NCI-H226 (cell line): Measurements from ENCODE around the gene MDGA2.
"Not testable (repeated sequence)": the region's sequence is repeated elsewhere in the genome, so short reads cannot be mapped to it uniquely, and the experiment has no call there.

Source experiments
- DNase-seq: peaks from one replicate; pipeline ENCODE4 v3.0.0-alpha.2; 2015

MDGA2 gene

DNA sequence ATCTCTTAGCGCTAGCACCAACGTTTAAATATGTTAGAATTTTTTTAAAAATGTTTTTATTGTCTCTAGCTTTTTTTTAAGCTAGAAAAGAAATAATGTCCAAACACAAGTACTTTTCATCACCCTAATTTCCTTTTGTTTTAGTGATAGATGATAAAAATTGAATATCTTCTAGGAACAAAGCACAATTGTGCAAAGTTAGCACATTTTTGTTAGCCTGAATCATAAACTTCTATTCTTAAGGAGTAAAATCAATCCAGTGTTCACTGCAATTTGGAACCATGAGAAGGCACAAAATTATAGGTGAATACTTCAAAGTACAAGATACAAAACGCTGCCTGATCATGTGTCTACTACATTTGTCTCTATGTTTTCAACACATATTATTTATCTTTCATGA, 615.4 kb downstream of the MDGA2 start:
- no peak for DNase-seq

DNA sequence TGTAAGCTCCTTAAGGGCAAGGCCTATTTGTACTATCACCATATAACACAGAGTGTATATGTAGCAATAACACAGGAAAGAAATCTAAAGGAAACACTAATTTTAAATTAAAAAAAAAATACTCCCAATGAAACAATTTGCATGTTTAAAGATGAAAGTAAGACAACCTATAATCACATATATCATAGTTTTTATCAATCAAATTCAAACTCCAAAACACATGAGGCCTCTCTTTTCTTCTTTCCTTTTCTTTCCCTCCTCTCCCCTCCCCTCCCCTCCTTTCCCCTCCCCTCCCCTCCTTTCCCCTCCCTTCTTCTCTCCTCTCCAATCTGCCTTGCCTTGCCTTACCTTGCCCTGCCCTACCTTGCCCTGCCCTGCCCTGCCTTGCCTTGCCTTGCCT, 618.0 kb downstream of the MDGA2 start:
- DNase-seq: no peak

DNA sequence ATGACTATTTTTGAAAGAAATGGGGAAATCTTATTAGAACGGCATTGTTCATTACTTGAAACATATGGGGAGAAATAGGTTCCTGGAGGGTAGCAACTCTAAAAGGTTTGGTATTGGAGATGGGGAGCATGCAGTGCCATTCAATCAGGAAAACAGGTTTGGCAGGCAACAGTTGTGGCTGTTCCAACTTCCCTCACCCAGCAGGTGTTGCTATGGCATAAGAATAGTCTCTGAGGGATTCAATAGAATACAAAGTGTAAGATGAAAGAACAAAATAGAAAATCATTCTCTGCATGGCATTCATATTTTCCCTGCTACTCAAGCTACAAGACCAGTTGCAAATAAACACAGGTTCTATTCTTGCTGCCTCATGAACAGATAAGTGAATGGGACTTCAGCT, 630.6 kb downstream of the MDGA2 start:
- peak; percentile 15 for DNase-seq

DNA sequence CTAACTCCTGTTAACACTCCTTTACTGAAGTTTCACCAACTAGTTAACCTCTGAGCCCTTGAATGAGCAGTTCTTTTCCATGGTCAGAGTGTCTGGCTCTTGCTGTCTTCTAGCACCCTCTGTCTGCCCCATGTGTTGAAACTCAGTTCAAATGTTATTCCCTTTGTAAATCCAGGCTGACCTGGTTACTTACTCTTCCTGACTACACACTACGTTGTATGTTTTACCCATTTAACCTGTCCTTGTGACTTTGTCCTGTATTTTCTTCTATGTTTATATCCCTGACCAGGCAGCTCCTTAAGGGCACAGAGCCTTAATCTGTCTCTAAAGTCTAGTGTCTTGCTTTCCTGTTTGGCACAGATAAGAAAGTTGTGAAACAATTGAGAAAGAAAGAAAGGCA, 634.9 kb downstream of the MDGA2 start:
- DNase-seq: peak; percentile 14

DNA sequence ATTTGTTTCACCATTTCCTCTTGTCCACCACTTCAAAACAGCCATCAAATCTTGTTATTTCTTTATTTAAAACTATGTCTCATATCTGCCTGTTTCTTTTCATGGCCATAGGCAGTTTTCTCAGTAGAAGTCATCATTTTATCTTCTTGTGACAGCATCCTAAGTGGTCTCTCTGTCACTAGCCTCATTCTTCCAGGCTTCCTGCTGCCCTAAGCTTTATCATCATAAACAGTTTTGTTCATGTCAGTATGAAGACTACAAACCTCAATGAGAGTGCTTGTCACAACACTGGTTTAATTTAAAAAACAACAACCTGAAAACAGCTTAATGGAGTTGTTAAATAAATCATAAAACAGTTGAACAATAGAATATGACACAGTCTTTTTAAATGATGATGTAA, 636.1 kb downstream of the MDGA2 start:
- no peak for DNase-seq

DNA sequence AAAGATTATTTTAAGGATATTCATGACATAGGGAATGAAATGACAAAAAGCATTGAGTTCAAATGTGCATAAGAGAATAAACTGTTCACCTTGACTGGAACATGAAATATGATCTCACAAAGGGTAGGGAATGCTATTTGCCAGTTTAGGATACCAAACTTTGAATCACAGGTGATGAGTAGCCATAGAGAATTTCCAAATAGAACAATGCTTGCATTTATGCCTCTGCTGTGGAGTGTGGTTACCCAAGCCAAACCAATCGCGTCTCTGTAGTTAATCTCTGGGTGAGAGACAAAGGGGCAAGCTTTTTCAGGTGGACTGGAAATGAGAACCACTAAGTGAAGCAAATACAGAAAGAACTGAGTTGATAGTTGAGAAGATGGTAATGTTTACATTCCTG, 652.7 kb downstream of the MDGA2 start:
- DNase-seq: no peak

DNA sequence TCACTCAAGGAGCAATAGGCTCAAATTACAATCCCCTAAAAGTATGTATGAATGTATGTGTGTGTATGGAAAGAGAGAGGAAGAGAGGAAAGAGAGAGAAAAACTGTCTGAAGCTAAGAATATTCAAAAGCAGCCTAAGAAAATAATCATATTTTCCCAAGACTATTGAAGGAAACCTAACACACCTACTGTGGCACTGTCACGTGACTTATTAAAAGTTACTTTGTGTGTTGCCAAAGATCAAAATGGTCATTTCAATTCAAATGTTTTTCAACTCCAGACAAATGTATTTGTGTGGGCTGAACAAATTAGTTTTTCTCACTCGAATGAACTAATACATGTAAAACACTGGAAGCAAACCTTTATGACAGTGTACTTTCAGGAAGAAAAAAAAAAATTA, 654.9 kb downstream of the MDGA2 start:
- DNase-seq: no peak

DNA sequence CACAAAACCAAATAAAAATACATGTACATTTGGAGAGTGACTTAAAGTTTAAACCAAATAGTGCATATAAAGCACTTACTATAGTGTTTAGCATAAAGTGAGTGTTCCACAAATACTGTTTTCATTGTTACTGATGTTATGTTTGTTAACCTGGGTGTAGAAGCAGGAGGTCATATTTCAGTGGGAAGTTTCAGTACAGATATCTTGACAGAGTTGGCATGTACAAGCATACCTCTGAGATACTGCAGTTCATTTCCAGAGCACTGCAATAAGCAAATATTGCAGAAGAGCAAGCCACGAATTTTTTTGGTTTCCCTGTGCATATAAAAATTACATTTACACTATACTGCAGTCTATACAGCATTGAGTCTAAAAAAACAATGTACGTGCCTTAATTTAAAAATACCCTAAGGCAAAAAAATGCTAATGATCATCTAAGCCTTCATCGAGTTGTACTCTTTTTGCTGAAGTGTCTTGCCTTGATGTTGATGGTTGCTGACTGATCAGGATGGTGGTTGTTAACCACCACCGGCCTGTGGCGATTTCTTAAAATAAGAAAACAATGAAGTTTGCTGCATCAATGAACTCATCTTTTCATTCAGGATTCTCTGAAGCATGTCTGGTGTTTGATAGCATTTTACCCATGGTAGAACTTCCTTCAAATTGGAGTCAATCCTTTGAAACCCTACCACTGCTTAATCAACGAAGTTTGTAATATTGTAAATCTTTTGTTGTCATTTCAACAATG, 662.7 kb downstream of the MDGA2 start:
- DNase-seq: no peak

DNA sequence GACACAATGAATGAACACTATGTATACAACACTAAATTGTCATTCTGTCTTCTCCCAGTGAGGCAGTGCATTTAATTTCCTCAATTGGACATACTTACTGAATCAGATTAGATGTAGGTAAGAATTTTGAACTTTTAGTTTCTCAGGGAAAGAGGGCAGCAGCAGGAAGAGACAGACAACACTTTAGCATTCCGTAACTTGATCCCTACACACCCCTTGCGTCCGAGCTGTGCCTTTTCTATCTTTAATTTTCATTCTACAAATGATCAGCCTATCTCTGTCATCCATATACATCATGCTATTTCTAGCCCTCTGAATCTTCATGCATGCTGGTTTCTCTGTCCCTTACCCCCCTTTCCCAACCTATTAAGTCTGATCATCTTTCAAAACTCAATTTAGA, 665.8 kb downstream of the MDGA2 start:
- DNase-seq: no peak

DNA sequence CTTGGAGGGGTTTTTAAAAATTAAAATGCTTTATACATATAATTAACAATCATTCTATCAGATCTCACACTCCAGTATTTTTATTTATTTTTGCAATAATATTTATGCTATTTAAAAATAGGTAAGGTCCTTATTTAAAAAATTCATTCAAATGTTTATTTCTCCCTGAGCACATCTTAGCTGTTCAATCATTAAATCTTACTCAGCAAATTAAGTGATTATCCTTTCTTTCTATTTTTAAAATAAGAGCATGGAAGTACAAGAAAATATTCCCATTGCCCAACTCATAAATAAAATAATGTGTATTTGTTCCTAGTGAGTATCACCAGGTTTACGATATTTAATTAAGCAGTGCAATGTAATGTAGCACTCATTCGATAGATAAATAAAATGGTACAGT, 666.7 kb downstream of the MDGA2 start:
- DNase-seq: no peak

DNA sequence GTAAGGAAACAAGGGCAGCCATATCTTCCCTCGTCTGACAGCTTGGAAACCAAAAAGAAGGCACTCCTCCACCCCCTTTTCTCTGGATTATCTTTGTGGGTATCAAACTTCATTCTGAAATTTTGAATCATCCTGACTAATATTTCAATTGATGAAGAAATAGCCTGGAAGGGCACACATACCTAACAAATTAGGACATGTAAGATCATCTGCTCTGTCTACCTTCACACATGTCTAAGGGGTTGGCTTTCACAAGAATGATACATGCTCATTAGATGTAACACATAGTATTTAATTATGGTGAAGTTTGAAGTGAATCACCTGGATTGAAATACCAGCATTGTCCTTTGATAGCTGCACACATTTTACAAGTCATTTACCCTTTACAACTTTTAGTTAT, 675.7 kb downstream of the MDGA2 start:
- DNase-seq: peak; percentile 11

DNA sequence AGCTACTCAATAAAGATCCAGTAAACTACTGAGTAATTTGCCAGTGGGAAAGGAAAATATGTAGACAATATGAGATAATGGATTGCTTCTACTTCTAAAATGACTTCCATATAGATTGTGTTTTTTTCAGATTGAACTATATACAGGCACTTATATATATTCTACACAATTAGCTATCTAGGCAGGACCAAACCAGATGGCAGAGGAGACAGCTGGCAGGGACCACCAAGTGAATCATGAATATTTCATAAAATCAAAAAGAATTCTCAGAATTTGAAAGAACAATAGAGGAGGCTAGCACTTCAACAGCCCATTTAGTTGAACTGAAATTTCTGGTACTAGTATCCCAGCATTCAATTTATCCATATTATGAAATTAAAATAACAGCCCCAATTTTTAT, 685.8 kb downstream of the MDGA2 start:
- DNase-seq: no peak

DNA sequence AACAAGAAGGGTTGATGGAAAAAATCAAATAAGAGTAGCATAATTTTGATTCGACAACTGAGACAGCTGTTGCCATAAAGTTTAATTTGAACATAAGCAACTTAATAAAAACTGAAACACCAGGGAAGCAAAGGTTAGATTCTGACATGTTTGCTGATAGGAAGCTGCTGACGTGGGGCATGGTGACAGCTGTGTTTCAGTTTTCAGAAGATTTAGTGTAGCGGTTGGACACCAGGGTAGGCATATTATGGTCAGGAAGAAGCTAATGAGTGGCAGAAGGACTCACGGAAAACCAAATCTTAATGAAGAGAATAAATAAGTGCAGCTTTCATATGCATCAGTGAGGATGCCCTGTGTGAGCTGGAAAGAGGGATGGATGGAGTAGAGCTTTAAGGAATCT, 687.1 kb downstream of the MDGA2 start:
- DNase-seq: no peak

DNA sequence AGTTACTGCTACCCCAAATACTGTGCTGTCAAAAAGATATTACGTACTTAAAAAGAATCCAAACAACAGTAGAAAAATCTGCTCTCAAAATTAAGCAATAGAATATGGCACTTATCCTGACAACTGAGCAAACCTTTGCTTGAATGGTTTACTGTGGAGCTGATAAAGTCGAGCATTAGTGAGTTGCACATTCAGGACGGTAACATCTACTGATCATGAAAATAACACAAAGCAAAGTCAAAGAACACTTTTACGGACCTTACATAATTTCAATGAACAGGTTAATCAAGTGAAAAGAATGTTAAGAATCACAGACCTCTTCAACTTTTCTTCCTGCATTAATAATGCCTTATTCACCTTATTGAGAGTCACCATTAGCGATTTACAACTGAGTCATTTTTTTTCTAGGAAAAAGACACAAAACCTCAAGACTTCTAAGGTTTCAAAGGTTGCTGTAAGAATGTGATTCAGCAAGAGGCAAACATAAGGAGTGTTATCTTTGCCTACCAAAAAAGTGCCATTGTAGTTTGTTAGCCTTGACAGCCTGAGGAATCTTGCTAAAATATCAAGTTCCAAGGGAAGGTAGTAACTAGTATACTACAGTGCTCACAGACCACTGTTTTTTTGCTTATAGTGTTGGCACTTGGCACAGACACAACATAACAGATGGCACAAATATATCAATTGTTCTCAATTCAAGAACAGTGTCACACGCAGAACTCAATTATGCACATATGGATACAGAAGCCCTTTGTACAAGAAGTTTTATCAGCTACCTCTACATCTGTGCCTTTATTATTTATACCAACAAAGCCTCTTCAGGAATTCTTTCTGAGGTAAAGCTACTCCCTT, 689.6 kb downstream of the MDGA2 start:
- DNase-seq: peak; percentile 51

DNA sequence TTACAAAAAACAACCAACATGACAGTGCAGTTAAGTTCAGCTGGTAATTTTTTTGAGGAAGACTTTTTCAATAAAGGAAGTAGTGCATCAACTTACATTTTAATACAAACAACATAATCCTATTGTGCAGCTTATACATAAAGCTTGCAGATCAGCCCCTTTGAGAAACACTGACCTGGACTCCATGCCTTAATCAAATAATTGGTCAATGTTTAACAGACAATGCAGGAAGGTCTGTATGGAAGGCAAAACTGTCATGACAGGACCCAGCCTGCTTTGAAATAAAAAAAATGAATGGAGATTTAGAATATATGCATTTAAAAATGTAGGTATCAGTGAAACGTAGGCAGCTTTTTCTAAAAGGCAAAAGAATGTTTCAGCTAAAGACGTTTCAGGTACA, 702.1 kb downstream of the MDGA2 start:
- no peak for DNase-seq

DNA sequence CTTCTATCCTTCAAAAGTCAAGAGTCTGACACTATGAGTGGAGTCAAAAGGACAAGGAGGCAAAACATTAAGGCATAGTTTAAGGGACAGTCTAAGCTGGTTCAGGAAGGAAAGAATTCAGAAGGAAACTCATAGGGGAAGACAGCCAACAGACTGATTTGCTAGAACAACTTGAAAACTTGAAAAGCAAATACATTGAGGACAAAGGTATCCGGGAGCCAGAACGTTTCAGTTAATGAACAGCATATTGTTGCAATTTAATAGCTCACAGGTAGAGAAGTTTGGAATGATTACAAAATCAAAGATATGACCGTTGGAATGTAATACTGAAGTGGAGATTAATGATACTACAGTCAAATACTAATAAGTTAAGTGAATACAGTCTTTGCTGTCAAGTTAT, 711.0 kb downstream of the MDGA2 start:
- no peak for DNase-seq

DNA sequence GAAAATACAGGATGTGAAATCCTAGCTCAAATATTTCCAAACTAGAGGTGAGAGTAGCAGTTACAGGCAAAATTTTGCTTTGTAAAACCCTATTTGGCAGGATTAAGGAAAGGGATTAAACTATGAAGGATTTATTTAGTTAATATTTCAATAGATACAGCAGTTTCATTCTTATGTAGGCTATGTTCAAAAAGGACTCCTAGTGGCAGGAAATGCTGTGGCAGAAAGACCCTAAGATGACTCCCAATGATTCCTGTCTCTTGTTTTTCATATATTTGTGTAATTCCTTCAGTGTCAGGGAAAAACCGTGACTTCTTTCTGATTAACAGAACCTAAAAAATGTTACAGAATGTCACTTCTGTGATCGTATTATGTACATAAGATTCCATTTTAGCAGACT, 724.3 kb downstream of the MDGA2 start:
- no peak for DNase-seq

DNA sequence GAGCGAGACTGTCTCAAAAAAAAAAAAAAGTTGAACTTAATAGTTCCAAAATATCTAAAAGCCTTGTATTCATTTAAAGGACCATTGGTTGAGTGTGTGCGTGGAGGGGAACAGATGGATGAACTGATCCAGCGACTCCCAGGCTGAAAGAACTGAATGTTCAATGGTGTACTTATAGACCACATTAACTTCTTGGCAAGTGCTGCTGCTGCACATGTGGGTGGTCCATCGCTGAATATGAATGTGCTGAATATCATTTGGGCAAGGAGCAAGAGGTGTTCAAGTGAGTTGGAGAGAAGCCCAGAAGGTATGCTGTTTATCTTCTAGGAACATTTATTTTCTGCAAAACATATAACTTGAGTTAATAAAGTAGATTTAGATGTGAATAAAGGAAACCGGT, 734.8 kb downstream of the MDGA2 start:
- DNase-seq: no peak

DNA sequence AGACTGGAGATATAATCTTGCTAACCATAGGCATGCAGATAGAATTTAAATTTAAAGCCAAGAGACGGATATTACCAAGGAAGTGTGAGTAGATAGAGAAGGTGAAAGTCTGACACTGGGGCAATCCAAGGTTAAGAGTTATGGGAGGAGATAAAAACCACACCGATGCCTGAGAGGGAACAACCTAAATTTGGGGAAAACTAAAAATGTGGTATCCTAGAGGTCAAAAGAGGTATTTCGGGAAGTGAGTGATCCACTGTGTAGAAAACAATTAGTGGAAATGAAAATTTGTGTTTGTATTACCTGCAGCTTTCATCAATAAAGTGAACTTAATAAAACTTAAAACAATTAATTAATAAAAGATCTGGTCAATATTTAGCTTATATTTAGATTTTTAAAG, 754.9 kb downstream of the MDGA2 start:
- DNase-seq: no peak

DNA sequence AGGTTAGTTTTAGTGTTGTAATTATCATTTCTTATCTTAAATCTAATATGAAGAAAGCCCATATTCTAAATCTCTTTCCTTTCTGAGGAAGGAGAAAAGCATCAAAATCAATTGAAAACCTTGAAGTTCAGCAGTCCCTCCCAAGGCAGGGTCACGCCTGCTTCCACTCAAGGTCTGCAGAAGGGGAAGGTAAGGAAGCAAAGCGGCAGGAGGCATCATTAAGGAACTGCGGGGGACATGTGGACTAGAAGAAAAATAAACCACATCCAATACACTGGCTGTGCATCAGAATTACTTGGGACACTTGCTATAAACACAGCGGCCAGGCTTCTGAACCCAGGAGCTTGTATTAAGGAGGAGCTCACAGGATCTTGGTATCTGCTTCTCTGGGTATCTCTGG, 759.9 kb downstream of the MDGA2 start:
- DNase-seq: not testable (repeated sequence)

DNA sequence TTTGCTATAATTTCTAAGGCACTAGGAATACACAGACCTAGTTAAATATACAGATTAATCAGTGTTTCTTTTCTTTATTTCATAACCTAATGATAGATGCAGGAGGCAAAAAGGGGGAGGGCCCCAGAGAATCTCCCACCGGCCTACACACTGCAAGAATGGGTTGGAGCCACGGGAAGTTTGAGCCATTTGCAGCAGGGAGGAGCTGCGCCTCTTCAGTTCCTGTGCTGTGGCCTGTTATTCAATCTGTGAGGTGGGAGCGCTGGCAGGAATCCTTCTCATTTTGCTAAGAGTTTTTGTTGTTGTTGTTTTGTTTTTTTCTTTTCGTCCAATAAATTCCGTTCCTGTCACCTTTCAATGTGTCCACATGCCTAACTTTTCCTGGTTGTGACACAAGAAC, 772.6 kb downstream of the MDGA2 start:
- no peak for DNase-seq

DNA sequence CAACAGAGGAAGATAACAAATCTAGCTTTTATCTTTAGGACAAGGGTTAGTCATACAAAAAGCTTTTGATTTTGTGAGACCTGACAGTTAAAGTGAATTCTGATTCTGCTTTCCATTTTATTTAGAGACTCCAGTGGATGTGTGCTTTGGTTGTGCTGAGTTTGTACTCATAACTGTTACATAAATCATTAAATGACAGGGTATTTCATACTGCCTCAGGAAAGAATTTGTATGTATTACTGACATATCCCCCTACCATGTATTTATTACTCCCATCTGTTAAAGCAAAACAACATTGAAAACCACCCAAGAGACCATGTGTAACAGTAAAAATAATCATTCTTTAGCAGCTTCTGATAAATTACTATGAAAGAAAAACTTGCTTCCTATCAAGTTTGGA, 780.9 kb downstream of the MDGA2 start:
- DNase-seq: no peak

DNA sequence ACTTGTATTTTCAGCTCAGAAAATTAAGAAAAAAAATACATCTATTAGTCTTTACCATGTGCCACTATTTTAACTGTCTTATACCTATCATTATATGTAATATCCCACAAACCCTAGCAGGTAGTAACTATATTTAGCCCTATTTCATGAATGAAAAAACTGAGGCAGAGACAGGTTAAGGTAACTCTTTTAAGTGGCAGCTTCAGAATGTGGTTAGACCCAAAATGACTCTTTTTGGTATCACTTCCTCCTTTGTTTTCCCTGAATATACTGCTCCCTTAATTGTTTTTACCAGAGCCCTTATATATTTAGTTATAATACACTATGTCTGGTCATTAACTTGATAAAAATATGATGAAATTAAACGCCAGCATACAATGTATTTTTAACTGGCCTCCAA, 788.3 kb downstream of the MDGA2 start:
- no peak for DNase-seq

DNA sequence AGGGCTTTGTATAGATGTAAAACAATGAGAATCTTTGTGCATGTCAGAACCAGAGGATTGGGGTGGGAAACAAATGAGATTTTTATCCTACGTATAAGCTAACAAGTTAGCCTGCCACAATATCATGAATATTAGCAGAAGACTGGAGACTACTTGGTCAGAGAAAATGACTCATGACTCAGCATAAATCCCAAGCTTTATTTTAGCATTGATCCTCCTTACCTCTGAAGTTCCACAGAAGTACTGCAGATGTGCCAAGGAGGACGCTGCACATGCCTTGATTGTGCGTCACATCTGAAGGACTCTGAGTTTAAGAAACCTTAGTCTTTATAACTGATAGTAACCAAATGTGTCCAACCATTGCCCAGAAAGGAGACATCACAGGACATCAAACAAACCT, 789.8 kb downstream of the MDGA2 start:
- DNase-seq: no peak

DNA sequence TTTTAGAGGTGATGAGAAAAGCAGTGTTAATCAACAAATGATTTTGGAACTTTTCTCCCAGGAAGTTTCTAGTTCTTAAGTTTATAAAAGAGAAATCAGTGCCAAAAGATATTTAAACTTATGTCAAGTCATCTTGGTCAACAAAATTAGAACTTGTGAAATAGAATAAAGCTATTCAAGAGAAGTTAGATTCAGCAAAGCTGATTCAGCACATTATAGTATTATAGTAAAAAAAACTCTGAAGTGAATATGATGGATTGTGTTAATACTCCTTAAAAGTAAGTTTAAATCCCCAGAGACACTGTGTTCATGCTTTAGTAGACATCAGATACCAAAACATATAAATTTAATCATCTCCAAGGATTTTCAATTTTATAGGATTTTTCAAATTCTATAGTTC, 813.7 kb downstream of the MDGA2 start:
- no peak for DNase-seq
